ENCODE measurements around the gene SCP2.
"Not testable (repeated sequence)": the region's sequence is repeated elsewhere in the genome, so short reads cannot be mapped to it uniquely, and the experiment has no call there.

The SCP2 gene

DNA sequence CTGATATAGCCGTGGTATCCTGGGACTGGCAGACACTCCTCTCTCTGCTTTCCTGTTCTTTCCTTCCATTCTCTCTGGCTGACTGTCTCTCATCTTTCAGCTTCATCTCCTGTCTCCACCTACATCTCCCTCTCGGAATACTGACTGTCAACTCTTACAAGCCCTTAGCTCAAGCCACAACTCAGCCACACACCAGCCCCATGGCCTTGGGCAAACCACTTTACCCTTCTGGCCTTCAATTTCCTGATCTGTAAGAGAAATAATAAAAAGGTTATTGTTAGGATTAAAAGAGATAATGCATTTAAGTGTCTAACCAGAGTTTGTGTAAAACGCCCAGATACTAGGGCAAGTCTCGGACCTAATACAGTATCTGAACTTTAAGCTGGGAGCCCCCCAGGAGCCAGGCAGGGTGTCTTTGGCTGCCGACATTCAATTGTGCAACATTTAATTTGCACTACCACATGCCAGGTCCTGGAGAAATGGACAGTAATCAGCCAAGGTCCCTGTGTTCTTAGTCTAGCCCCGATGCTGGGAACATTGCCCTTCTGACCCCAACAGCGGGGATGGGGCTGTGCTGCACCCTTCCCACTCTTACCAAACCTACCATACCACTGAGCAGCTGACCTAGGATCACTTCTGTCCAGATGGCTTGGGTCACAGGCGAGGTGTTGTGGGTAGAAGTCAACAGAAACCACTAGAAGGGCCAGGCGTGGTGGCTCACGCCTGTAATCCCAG, 10.7 kb upstream of the SCP2 start:
- FAIRE-seq = no peak

DNA sequence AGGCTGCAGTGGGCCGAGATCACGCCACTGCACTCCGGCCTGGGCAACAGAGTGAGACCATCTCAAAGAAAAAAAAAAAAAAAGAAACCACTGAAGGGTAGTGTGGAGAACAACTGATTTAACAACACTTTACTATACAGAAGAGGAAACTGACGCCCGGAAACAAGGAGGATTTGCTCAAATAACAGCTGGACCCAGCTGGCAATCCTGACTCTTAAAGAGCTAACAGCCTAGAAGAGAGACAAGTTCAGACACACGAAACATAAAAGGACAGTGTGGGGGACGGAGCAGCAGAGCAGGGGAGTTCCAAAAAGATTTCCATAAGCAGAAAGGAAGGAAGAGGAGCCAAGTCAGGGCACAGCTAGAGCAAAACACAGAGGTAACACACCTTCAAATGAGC, 9.9 kb upstream of the SCP2 start:
- FAIRE-seq = no peak

DNA sequence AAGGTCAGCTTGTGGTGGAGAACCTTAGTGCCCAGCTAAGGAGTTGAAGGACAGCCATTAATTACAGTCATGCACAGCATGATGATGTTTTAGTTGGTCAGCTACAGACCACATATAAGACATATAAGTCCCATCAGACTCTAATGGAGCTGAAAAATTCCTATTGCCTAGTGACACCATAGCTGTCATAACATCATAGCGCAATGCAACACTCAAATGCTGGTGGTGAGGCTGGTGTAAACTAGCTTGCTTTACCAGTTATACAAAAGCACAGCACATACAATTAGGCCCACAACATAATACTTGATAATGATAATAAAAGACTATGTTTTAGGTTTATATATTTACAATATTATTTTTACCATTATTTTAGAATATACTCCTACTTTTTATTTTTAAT, 9.5 kb upstream of the SCP2 start:
- FAIRE-seq = no peak

DNA sequence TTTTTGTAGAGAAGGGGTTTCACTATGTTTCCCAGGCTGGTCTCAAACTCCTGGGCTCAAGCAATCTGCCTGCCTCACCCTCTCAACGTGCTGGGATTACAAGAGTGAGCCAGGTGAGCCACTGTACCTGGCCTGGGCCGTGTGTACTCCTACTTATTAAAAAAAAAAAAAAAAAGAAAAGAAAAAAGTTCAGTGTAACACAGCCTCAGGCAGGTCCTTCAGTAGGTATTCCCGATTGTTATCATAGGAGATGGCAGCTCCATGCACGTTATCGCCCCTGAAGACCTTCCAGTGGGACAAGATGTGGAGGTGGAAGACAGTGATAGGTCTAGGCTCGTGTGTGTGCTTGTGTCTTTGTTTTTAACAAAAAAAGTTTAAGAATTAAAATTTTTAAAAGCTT, 8.9 kb upstream of the SCP2 start:
- FAIRE-seq = no peak

DNA sequence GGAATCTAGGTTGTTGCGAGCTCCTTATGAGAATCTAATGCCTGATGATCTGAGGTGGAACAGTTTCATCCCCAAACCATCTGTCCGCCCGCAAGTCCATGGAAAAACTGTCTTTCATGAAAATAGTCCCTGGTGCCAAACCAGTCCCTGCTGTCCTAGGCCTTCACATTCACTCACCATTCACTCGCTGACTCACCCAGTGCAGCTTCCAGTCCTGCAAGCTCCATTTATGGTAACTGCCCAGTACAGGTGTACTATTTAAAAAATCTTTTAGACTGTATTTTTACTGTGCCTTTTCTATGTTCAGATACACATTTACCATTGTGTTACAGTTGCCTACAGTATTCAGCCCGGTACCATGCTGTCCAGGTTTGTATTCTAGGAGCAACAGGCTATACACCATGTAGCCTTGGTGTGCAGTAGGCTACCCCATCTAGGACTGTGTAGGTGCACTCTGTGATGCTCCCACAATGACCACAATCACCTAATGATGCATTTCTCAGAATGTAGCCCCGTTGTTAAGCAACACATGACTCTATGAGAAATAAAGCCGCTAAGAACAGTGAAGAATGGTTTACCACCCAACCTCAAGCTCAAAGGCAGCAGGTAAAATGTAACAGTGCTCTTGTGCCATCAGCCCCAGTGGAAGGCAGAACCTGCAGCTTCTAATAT, 7.9 kb upstream of the SCP2 start:
- no peak for FAIRE-seq

DNA sequence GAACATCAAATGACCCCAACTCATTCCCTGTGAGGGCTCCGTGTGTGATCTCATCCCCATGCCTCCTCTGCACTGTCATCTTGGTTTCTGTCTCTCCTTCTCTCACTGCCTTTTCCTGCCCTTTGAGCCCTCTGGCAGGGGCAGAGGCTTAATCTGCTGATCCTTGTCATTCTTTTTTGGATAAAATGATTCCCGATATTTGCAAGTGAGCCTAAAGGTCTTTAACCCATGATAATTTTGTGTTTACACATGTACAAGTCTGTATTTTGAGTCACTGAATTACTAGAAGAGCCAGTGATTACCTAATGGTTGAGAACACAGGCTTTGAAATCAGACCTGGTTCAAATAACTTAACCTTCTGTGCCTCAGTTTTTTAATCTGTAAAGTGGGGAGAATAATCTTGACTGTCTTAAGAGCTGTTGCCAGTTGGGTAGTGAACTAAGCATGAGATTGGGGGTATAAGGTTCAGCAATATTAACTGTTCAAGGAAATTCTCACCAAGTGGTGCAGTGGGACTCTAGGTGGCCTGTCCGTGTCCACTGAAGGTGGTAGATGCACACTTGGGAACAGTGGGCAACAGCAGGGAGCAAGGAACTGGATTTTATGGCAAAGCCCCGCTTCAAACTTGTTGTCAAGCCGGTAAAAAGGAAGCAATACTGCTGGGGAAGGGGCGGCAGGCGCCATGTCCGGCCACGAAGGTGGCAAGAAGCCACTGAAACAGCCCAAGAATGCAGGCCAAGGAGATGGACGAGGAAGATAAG, 7.2 kb upstream of the SCP2 start:
- no peak for FAIRE-seq

DNA sequence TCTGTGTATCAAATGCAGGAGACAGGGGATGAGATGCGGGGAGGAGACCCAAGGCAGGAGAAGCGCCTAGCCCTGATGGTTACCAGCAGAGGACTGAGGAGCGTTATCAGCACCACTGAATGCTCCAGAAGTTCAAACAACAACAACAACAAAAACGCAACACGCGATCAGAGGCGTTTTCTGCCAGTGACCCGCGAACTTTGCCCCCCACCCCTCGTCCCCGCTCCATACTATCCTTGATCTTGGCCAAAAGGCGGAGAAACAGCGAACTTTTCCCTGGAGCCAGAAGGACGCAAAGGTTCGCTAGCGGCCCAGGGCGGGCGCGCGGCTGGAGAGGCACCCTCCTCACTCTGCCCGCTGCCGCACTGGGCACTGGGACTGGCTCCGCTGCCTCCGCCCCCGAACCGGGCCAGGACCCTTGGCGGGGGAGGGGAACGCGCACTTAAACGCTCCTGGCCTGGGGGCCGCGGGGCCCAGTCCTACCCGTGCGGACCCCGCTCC, 6.2 kb upstream of the SCP2 start:
- FAIRE-seq = no peak

DNA sequence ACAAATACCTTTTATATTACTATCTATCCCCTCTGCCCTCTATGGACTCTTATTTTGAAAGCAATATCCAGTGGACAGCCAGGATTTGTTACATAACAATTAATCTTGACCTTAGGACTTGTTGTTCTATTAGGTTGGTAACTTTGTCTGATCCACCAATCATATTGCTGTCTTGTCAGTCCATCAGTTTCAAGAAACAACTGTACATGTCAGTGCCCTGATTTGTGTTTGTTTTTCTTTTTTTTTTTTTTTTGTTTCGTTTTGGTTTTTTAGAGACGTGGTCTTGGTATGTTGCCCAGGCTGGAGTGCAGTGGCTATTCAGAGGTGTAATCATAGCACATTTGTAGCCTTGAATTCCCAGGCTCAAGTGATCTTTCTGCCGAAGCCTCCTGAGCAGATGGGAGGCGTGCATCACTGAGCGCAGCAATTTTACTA, 1.5 kb upstream of the SCP2 start:
- no peak for FAIRE-seq

DNA sequence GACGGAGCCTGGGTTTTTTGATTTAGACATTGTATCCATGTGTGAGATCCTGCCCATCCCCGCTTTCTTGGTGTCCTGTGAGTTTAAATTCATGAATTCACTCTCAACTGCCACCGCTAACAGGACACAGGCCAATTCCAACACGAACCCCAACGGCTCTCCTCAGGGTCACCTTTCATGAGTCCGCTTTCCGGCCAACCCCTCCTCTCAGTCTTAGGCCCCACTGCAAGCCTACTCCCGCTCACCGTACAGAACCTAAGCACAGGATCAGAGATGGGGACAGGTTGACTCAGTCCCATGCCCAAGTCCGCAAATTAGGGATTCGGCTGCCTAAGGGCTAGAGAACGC, 238 bp upstream of the SCP2 start:
- FAIRE-seq = no peak

DNA sequence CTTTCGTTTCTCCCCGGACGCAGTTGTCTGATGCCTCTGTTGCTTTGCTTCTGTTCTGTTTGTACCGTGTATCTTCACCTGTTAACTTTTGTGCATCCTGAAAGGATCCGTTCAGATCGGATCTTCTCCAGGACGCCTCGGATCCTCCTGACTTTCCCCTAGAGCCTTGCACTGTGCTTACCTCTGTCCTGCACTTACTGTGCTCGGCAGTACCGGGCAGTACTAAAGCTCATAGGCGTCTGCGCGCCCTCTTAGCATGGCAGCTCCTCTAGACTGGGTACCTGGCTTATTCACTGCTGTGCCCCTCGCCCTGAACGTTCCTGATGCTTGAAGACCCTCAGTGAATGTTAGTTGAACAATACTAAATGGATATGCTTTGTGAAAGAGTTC, 934 bp downstream of the SCP2 start:
- FAIRE-seq = no peak

DNA sequence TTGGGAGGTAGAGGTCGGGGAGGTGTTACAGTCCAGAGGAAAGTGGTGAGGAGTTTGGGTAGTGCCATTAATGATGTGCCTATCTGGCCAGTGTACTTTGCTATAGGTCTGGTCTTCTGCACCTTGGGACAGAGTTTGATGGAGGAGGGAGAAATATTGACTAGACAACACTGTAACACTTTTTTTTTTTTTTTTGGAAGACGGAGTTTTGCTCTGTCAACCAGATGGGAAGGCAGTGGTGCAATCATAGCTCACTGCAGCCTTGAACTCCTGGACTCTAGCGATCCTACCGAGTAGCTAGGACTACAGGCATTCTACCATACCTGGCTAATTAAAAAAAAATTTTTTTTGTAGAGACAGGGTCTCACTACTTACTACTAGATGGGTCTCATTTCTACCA, 1.9 kb downstream of the SCP2 start:
- no peak for FAIRE-seq

DNA sequence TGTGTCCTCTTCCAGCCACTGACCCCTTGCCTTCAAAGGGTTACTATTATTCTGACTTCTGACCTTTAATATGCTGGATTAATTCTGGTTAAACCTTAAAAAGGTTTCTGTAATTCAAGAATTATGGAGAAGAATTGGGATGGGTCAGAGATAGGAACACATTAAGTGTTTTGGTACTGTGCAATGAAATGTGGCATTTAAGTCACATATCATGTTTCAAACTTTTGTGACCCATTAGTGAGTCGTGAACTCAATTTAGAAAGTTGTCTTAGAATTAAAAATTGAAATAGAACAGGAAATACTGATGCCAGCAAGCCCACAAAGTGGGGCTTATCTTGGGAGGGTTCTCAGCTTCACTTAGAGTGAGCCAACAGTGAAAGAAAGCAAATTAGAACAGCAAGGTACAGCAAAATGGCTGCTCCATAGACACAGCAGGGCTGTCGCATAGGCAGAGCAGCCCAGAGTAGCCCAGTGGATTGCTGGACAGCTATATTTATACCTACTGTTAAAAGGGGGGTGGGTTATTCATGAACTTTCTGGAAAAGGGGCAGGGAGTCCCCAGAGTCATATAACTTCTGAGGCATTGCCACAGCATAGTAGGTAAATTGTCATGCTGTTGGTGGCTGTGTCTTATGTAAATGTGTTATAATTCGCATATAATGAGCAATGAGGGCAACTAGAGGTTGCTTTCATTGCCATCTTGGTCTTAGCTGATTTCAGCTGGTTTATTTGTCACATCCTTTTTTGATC, 10.5 kb downstream of the SCP2 start:
- no peak for FAIRE-seq

DNA sequence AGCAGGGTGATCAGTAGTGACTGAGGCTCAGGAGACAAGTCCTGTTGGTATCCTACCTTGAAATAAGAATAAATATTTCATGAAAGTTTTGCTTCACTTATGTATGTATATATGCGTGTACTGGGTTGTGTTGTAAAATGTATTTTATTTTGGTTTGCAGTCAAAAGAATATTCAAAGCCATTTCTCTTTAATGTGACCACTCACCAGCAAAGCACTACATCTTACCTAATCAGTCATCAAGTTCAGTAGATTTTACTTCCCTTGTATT, 11.0 kb downstream of the SCP2 start:
- no peak for FAIRE-seq

DNA sequence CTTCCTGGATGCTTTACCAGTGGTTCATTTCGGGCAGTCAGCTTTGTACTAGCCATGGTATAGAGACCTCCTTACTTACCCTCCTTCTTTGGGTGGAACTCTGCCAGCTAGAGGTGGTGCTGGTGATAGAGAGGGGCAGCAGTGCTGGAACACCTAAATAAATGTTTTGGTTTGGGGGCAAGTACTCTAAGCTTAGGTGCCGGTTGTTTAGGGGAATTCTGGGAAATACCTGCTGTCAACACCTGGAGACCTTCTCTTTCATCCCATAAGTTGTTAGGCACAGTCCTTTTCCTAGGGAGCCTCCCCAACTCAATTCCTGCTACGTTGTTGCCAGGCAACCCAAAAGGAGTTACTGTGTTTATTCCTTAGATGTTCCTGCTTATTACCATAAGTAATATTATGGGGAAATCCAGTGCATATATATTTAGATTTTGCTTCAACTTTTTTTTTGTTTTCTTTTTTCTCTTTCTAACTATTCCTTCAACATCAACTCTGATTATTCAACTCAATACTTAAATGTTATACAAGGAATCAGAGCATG, 16.9 kb downstream of the SCP2 start:
- FAIRE-seq = no peak

DNA sequence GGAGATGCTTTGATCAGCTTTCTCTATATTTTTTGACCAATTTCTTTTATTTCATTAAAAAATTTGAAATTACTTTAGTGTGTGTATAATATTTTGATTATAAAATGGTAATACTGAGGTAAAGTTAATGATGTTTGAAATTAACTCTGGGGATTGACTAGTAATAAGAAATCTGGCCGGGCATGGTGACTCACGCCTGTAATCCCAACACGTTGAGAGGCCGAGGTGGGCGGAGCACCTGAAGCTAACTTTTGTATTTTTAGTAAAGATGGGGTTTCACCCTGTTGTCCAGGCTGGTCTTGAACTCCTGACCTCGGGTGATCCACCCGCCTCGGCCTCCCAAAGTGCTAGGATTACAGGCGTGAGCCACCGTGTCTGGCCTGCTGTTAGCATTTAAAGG, 17.5 kb downstream of the SCP2 start:
- no peak for FAIRE-seq

DNA sequence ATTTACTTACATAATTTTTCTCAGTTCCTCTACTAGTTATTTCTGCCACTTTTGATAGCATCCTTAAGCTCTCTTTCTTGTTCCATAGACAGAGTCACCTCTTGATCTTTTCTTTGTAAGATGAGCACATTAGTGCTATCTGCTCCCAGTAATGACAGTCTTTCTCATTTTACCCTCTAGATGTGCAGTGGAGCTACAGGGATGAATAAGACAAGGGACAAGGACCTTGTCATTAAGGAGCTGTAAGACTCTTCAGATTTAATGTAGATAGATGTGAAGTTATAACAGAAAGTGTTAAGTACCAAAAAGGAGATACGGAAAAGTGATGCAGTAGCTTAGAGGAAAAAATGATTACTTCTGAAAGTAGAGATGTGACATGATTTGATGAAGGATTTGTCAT, 20.4 kb downstream of the SCP2 start:
- FAIRE-seq = no peak

DNA sequence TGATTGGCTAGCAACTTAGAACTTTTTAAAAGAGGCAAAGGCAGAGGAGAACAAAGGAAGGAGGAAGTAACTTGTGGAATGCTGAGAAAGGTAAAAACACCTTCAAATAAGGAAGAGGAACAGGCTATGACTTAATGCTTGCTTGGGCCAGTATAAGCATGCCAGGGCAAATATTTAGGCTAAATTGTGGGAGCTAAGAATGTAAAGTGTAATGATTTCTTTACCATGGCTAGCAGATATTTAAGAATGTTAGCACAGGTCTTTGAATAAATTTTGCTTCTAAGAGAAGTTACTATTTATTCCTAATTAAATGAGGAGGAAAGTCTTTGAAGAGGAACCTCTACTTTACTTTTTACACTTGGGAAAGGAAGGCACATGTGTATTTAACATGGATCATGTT, 22.5 kb downstream of the SCP2 start:
- not testable (repeated sequence) for FAIRE-seq

DNA sequence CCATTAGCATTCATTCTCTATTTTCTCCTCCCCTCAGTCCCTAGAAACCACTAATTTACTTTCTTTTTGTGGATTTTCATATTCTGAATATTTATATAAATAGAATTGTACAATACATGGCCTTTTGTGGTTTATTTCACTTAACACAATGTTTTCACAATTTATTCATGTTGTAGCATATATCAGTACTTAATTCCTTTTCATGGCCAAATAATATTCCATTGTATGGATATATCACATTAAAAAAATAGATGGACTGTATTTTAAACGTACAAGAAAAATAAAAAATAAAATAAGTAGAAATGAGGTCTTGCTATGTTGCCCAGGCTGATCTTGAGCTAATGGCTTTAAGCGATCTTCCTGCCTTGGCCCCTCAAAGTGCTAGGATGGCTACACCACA, 25.0 kb downstream of the SCP2 start:
- FAIRE-seq = no peak

DNA sequence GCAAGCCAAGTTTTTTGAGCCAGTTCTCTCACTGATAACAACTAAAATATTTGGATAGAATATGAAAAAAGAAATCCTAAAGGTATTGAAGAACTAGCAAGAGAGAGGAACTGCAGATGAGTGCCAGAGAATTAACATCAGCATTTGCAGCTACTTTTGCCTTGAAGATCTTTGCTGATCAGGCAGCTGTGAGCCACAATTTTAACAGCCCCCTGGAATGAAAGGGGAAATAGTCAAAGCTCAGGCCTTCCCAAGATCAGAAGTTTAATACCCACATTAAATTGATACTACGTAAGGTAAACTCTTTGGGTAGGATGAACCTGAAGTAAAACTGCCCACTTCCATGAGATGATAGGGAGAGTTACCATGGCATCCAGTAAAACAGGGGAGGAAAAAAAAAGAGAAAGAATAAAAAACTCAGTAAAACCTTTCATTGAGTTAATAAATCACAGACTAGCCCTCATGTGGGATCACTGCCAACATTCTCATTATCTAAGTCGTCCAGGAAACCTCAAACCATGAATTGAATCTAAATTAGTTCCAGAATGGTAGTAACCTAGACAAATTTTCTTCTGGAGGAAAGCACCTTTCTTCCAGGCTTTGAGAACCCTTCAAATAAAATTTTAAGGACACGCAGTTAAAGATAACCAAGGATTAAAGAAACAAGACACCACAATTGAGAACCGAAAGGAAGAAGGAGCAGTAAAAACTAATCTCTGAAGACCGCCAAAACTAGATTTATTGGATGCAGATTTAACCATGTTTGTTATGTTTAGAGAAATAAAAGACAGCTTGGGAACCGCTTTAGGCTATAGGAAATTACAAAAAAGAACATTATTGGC, 28.3 kb downstream of the SCP2 start:
- FAIRE-seq = no peak

DNA sequence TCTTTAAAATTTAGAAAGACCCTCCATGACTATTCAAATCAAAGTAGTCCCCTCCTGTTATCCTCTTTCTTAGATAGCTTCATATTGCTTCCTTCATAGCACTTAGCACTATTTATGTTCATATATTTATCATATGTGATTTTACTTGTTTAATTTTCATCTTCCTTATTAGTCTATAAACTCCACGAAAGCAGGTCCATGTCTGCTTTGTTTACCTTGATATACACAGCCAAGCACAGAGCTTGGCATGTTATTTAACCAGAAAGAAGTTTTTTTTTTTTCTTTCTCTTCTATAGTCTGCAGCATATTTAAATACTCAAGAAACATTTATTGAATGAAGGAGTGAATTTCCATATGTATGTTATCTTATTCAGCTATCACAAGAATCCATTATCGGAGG, 36.0 kb downstream of the SCP2 start:
- FAIRE-seq = no peak

DNA sequence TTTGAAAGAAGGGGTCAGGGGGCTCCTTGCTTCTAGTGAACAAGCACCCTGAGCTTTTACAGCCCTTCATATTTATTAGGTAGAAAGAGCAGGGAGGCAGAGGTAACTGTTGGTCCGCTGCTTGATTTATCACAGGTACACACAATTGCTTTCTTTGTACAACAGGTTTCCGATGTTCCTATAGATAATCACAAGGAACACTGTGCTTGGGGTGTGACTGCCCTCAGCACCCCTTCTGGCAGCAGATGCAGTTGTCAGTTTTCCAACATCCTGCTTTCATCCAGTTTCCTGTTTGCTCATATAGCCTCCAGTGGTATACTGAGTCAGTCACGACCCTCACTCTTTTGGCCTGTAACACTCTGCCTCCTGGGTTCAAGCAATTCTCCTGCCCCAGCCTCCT, 40.6 kb downstream of the SCP2 start:
- FAIRE-seq = no peak

DNA sequence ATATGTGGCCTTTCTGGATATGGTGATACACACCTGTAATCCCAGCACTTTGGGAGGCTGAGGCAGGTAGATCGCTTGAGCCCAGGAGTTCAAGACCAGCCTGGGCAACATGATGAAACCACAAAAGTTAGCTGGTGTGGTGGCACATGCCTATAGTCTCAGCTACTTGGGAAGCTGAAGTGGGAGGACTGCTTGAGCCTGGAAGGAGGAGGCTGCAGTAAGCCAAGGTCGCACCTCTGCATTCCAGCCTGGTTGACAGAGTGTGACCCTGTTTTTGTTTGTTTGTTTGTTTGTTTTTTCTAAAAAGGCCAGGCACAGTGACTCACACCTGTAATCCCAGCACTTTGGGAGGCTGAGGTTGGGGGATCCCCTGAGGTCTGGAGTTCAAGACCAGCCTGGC, 42.2 kb downstream of the SCP2 start:
- not testable (repeated sequence) for FAIRE-seq
